Measurements from ENCODE around the gene CCDC152.

- TF ChIP-seq CTCF (conservative IDR thresholded peaks at IDR 0.05) (peak; percentile 69), EZH2 (IDR thresholded peaks at IDR 0.05; ENCODE audit: low read depth) (no peak)
These were observed 11.2 kb upstream of the CCDC152 start for GRCh38 chr5:42745426-42745825.
